ENCODE results near the gene RUNX1. TPM values are rescaled to one million over a fixed set of nuclear protein-coding genes. Genes with fewer than 3 reads are reported as not detected.

Gene RUNX1
- total and polyA plus RNA-seq, 10 donors, result 4.8 to 70.0 (median 43.6) TPM

DNA sequence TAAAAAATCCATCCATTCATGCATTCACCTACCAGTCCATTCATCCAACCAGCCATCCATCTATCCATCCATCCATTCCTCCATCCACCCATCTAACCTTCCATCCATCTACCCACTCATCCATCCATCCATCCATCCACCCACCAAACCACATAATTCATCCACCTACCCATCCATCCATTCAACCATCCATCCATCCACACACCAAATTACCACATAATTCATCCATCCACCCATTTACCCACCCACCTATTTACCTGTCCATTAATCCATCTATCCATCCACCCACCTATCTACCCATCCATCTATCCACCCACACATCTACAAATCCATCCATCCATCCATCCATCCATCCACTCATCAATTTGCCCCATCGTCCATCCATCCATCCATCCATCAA is 308.9 kb downstream of the RUNX1 start:
- Histone ChIP-seq H3K4me3 (no peak overlapping the region), H3K9me3 (no peaks in the 10 kb centered on the region), H3K4me1 (peaks cover 0 to 5% (median 2%) of the 10 kb centered on the region in 6 donors), H3K27ac (no peak overlapping the region), H3K27me3 (replicated peaks in 1 of 7) (peaks cover 0 to 18% (median 0%) of the 10 kb centered on the region in 7 donors), H3K36me3 (no peaks in the 10 kb centered on the region)
- no peak for DNase-seq
- intact Hi-C loops (cut with DNase I; ENCODE audit: low total_unique reads), result loop anchor here (10.0 kb wide), 2 partner anchors 875 to 1285 kb away; no protein-coding TSS in a partner anchor
- 60 to 76% (median 65%) methylated on average over 1 of the region's 1 CpG for WGBS, 5 donors
- no peak for TF ChIP-seq POLR2AphosphoS5 (IDR thresholded peaks at IDR 0.05)
- TF ChIP-seq, protein P1, sequence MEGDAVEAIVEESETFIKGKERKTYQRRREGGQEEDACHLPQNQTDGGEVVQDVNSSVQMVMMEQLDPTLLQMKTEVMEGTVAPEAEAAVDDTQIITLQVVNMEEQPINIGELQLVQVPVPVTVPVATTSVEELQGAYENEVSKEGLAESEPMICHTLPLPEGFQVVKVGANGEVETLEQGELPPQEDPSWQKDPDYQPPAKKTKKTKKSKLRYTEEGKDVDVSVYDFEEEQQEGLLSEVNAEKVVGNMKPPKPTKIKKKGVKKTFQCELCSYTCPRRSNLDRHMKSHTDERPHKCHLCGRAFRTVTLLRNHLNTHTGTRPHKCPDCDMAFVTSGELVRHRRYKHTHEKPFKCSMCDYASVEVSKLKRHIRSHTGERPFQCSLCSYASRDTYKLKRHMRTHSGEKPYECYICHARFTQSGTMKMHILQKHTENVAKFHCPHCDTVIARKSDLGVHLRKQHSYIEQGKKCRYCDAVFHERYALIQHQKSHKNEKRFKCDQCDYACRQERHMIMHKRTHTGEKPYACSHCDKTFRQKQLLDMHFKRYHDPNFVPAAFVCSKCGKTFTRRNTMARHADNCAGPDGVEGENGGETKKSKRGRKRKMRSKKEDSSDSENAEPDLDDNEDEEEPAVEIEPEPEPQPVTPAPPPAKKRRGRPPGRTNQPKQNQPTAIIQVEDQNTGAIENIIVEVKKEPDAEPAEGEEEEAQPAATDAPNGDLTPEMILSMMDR (IDR thresholded peaks at IDR 0.05 in 8 of 11, conservative IDR thresholded peaks at IDR 0.05 in 3 of 11), result no peak
- TF ChIP-seq POLR2A (IDR thresholded peaks at IDR 0.05), result no peak

Measured in spleen (tissue), 11 donors.